K562 (cell line): ENCODE measurements around the gene TRIP11. TPM values are rescaled to one million over a fixed set of nuclear protein-coding genes. Genes with fewer than 3 reads are reported as not detected.

Source experiments
- C11orf30 ChIP-seq: fragments of 450-650 bp; IDR thresholded peaks from 2 replicates; pipeline ENCODE4 v1.6.1; 2016; ENCODE audit warnings: low read depth, mild to moderate bottlenecking
- CC2D1A ChIP-seq: fragments of 450-650 bp; IDR thresholded peaks from 2 replicates; pipeline ENCODE4 v1.6.1; 2017; ENCODE audit warnings: mild to moderate bottlenecking
- CEBPB ChIP-seq: fragments of 450-650 bp; IDR thresholded peaks from 2 replicates; pipeline ENCODE4 v1.6.1; 2016; ENCODE audit warnings: missing genetic modification characterization, missing compliant biosample characterization
- ETV1 ChIP-seq: fragments of 450-650 bp; conservative IDR thresholded peaks from 2 replicates; pipeline ENCODE4 v1.6.1; 2016; ENCODE audit warnings: missing genetic modification characterization, control low read depth, low read depth, missing compliant biosample characterization
- KDM4B ChIP-seq, 2 experiments: fragments of 450-650 bp in 1 of 2; sonication (generic) in 1 of 2; IDR thresholded peaks; 2 replicates each; pipeline ENCODE4 v1.6.1; 2016 to 2017; ENCODE audit warnings: borderline replicate concordance in 2 of 2, antibody characterized with exemption in 1 of 2, low read depth in 1 of 2, mild to moderate bottlenecking in 1 of 2
- NR2C1 ChIP-seq, 2 experiments: fragments of 450-650 bp; IDR thresholded peaks; 2 replicates each; pipeline ENCODE4 v1.6.1; 2017; ENCODE audit warnings: mild to moderate bottlenecking in 2 of 2, antibody characterized with exemption in 1 of 2, inconsistent platforms in 1 of 2, missing compliant biosample characterization in 1 of 2, missing genetic modification characterization in 1 of 2
- PHF8 ChIP-seq: fragments of 200-600 bp; sonication (generic); IDR thresholded peaks from 2 replicates; pipeline ENCODE4 v1.6.1; 2012; ENCODE audit warnings: mixed run types, mild to moderate bottlenecking, inconsistent platforms, low read length, moderate library complexity, borderline replicate concordance
- PML ChIP-seq: IDR thresholded peaks from 2 replicates; pipeline ENCODE4 v1.6.1; 2012; ENCODE audit warnings: low read length, inconsistent platforms
- POLR2A ChIP-seq: fragments of 450-650 bp; conservative IDR thresholded peaks from 2 replicates; pipeline ENCODE4 v1.6.1; 2016
- PYGO2 ChIP-seq: fragments of 450-650 bp; IDR thresholded peaks from 2 replicates; pipeline ENCODE4 v1.6.1; 2016; ENCODE audit warnings: mild to moderate bottlenecking, missing genetic modification characterization, moderate library complexity, missing compliant biosample characterization
- RBM39 ChIP-seq: fragments of 200-400 bp; formaldehyde crosslinking; optimal IDR thresholded peaks from 2 replicates; pipeline ENCODE3; 2018; ENCODE audit warnings: low read depth, low read length
- SMAD1 ChIP-seq: fragments of 150-350 bp; IDR thresholded peaks from 2 replicates; pipeline ENCODE4 v1.6.1; 2014; ENCODE audit warnings: low read length, low read depth; ENCODE audit not compliant: partially characterized antibody
- SP2 ChIP-seq: IDR thresholded peaks from 2 replicates; pipeline ENCODE4 v1.6.1; 2011; ENCODE audit warnings: mild to moderate bottlenecking, low read depth, low read length, moderate library complexity; ENCODE audit not compliant: poor library complexity, severe bottlenecking; ENCODE audit errors: extremely low read depth
- TFAM ChIP-seq: fragments of 250-450 bp; sonication (Bioruptor Pico); conservative IDR thresholded peaks from 2 replicates; pipeline ENCODE4 v1.5.0; 2021; ENCODE audit warnings: mild to moderate bottlenecking, moderate library complexity
- USF2 ChIP-seq: sonication (generic); formaldehyde crosslinking; IDR thresholded peaks from 2 replicates; pipeline ENCODE4 v1.5.0; 2020; ENCODE audit warnings: missing genetic modification reagents
- ZBTB8A ChIP-seq: fragments of 450-650 bp; IDR thresholded peaks from 2 replicates; pipeline ENCODE4 v1.6.1; 2018; ENCODE audit warnings: mild to moderate bottlenecking, moderate library complexity; ENCODE audit not compliant: partially characterized antibody
- ZNF143 ChIP-seq: sonication (generic); formaldehyde crosslinking; IDR thresholded peaks from 2 replicates; pipeline ENCODE4 v1.9.0; 2022; ENCODE audit warnings: mild to moderate bottlenecking, missing genetic modification reagents
- ZNF184 ChIP-seq: sonication (generic); formaldehyde crosslinking; IDR thresholded peaks from 2 replicates; pipeline ENCODE4 v1.5.0; 2020; ENCODE audit warnings: missing genetic modification reagents
- ZNF239 ChIP-seq: fragments of 250-450 bp; sonication (Bioruptor Pico); IDR thresholded peaks from 2 replicates; pipeline ENCODE4 v1.4.0; 2020; ENCODE audit warnings: mild to moderate bottlenecking
- ZNF277 ChIP-seq: fragments of 250-450 bp; sonication (Bioruptor Pico); IDR thresholded peaks from 2 replicates; pipeline ENCODE4 v1.8.0; 2022; ENCODE audit warnings: inconsistent platforms, mild to moderate bottlenecking, moderate library complexity, borderline replicate concordance
- ZNF3 ChIP-seq: fragments of 250-450 bp; sonication (Bioruptor Pico); IDR thresholded peaks from 2 replicates; pipeline ENCODE4 v1.5.0; 2021; ENCODE audit warnings: mild to moderate bottlenecking, moderate library complexity
- ZNF316 ChIP-seq: fragments of 450-650 bp; IDR thresholded peaks from 2 replicates; pipeline ENCODE4 v1.6.1; 2016
- ZNF347 ChIP-seq: fragments of 450-650 bp; formaldehyde crosslinking; IDR thresholded peaks from 2 replicates; pipeline ENCODE4 v1.4.0; 2020; ENCODE audit warnings: low read depth, mild to moderate bottlenecking, moderate library complexity
- ZNF717 ChIP-seq: fragments of 250-450 bp; sonication (Bioruptor Pico); IDR thresholded peaks from 2 replicates; pipeline ENCODE4 v1.5.0; 2021
- ZNF785 ChIP-seq: fragments of 250-450 bp; sonication (Bioruptor Pico); IDR thresholded peaks from 2 replicates; pipeline ENCODE4 v1.4.0; 2020; ENCODE audit warnings: mild to moderate bottlenecking
- ZSCAN32 ChIP-seq: fragments of 450-650 bp; formaldehyde crosslinking; IDR thresholded peaks from 2 replicates; pipeline ENCODE4 v1.4.0; 2020; ENCODE audit warnings: mild to moderate bottlenecking, moderate library complexity
- polyA plus RNA-seq, 8 experiments: library from polyadenylated mRNA; depleted of rRNA in 4 of 8; stranded (reverse) in 5 of 8; unstranded in 3 of 8; fragments of >200 nt; fragmentation: Nextera tagmentation in 2 of 8; fragmentation: Illumina TruSeq in 1 of 8; extraction: Ambion mirVana in 2 of 8; extraction: Trizol in 1 of 8; gene quantifications; 2 replicates each; pipeline versions ENCODE4 v1.2.1 to v1.2.3, GENCODE V29; 2011 to 2014; ENCODE audit warnings: inconsistent platforms in 1 of 8, missing spikeins in 1 of 8
- total RNA-seq, 7 experiments: library from RNA; depleted of rRNA in 6 of 7; stranded (reverse); fragments of >200 nt in 6 of 7; fragmentation: Illumina TruSeq in 2 of 7; extraction: Trizol in 2 of 7; gene quantifications; 2 replicates each; pipeline versions ENCODE4 v1.2.1 to v1.2.3, GENCODE V29; 2011 to 2021; ENCODE audit warnings: low replicate concordance in 1 of 7
- TF ChIP-seq, protein P1 (sequence below): fragments of 250-450 bp; sonication (Bioruptor Pico); IDR thresholded peaks from 2 replicates; pipeline ENCODE4 v1.9.0; 2021; ENCODE audit warnings: mild to moderate bottlenecking, inconsistent platforms

The TRIP11 gene
- total and polyA plus RNA-seq, 9 of the 15 experiments (the other 6 are each of a cell fraction or from before 2014, with no cell fraction given): 4.0 to 20.0 (median 10.9) TPM

DNA sequence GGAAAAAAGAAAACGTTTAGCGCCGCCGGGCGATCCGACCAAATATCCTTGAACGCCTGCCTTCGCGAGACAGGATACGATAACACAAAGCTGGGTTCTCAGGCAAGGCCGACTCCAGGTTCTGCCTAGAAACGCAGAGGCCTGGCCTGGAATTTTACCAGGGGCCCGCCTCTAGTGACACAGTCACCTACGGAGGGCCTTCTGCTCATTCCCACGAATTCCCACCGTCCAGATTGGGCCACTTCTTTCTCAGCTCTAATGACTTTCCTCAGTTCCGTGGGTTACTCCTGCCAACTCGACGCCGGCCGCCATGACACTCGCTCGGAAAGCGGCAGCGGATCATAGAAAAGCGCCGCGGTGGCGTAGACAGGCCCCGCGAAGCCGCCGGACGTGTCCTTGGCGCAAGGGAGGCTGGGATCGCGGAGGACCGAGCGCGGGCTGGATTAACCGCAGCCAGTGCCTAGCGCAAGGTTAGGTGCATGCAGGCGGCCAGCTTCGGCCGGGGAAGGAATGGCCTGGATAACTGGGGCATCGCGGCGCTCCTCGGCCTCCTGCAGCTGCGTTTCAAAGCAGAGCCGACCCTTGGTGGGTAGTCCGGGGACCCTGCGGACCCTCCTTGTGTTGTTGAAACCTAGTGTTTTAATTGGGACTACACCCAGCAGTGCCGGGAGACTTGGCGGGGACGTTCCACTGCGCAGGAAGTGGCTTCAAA lies at the start of gene TRIP11 (continued):
- TF ChIP-seq ZNF277 (CRISPR knock-in tag) (no peak), PYGO2 (tag) (no peak), NR2C1 (IDR thresholded peaks at IDR 0.05) (no peak), NR2C1 (tag; IDR thresholded peaks at IDR 0.05) (0 out of 2 replicates have a peak, but pooled peaks have one; percentile 9), C11orf30 (peak; percentile 86), SMAD1 (peak; percentile 58), PHF8 (peak; percentile 99), ZSCAN32 (CRISPR knock-in tag) (no peak), ZNF316 (no peak), PML (peak; percentile 77), POLR2A (peak; percentile 97), CC2D1A (0 out of 2 replicates have a peak, but pooled peaks have one; percentile 26), CEBPB (tag) (no peak), ZNF143 (CRISPR knock-in tag) (peak; percentile 80), ZNF239 (CRISPR knock-in tag) (no peak), ZNF184 (CRISPR knock-in tag) (no peak), ZNF347 (no peak), ZBTB8A (no peak), KDM4B (IDR thresholded peaks at IDR 0.05; ENCODE audit: borderline replicate concordance in 2 of 2, low read depth in 1 of 2) (peak in 1 of 2 experiments; percentile 82; a peak in 1 of 4 replicates), ETV1 (tag) (0 out of 2 replicates have a peak, but pooled peaks have one; percentile 26), ZNF717 (CRISPR knock-in tag) (no peak), TFAM (CRISPR knock-in tag) (no peak), USF2 (CRISPR knock-in tag) (0 out of 2 replicates have a peak, but pooled peaks have one; percentile 1), RBM39 (no peak), ZNF785 (CRISPR knock-in tag) (no peak), SP2 (peak; percentile 82), ZNF3 (CRISPR knock-in tag) (no peak)
- TF ChIP-seq, protein P1, sequence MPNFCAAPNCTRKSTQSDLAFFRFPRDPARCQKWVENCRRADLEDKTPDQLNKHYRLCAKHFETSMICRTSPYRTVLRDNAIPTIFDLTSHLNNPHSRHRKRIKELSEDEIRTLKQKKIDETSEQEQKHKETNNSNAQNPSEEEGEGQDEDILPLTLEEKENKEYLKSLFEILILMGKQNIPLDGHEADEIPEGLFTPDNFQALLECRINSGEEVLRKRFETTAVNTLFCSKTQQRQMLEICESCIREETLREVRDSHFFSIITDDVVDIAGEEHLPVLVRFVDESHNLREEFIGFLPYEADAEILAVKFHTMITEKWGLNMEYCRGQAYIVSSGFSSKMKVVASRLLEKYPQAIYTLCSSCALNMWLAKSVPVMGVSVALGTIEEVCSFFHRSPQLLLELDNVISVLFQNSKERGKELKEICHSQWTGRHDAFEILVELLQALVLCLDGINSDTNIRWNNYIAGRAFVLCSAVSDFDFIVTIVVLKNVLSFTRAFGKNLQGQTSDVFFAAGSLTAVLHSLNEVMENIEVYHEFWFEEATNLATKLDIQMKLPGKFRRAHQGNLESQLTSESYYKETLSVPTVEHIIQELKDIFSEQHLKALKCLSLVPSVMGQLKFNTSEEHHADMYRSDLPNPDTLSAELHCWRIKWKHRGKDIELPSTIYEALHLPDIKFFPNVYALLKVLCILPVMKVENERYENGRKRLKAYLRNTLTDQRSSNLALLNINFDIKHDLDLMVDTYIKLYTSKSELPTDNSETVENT: peak; percentile 96
